Activated CD4-positive, alpha-beta T cell treated with anti-CD3 and anti-CD28 coated beads, Interleukin-2, amount 10 ng/mL, durations not matched to agents 24 days and 14 days (primary cell): Measurements from ENCODE around the gene CDKAL1. TPM values are rescaled to one million over a fixed set of nuclear protein-coding genes. Genes with fewer than 3 reads are reported as not detected.

Experiments
- DNase-seq: peaks from one replicate; pipeline ENCODE4 v3.0.0; 2022
- H3K27ac Mint-ChIP-seq: one replicate; pipeline ENCODE4 v1.8.0; 2022; ENCODE audit warnings: mild to moderate bottlenecking, mixed read lengths
- H3K27me3 Mint-ChIP-seq: one replicate; pipeline ENCODE4 v1.8.0; 2022; ENCODE audit warnings: mixed read lengths
- H3K36me3 Mint-ChIP-seq: one replicate; pipeline ENCODE4 v1.8.0; 2022; ENCODE audit warnings: low read depth, mild to moderate bottlenecking, mixed read lengths
- H3K4me1 Mint-ChIP-seq: one replicate; pipeline ENCODE4 v1.8.0; 2021; ENCODE audit warnings: mixed read lengths
- H3K4me3 Mint-ChIP-seq: one replicate; pipeline ENCODE4 v1.8.0; 2022; ENCODE audit warnings: mild to moderate bottlenecking, moderate library complexity, mixed read lengths
- H3K9me3 Mint-ChIP-seq: one replicate; pipeline ENCODE4 v1.8.0; 2021; ENCODE audit warnings: mixed read lengths
- intact Hi-C: fragments of 100-400 bp; cut with micrococcal nuclease; formaldehyde crosslinking; loops from one replicate; pipeline ENCODE4 v1.15.1; 2023
- total RNA-seq: library from RNA; stranded (reverse); gene quantifications from 2 replicates; pipeline ENCODE4 v1.2.3, GENCODE V29; 2022

Gene CDKAL1
- total RNA-seq, 1 donor from 2014 or later = 29.1 TPM

DNA sequence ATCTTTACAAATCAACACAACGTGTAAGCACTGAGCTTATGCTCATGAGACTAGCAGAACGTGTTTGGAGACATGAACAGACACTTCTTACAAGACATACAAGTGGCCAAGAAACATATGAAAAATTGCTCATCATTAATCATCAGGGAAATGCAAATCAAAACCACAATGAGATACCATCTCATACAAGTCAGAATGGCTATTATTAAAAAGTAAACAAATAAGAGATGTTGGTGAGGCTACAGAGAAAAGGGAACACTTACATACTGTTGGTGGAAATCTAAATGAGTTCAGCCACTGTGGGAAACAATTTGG lies 731.4 kb downstream of the CDKAL1 start:
- H3K9me3 Mint-ChIP-seq = peaks cover 7% of the 10 kb centered on the region
- intact Hi-C loops = loop anchor here (1.0 kb wide), 2 partner anchors 173 to 722 kb away; no protein-coding TSS in a partner anchor
- H3K27me3 Mint-ChIP-seq = no peaks in the 10 kb centered on the region
- H3K36me3 Mint-ChIP-seq = no peaks in the 10 kb centered on the region
- peak overlapping the region; percentile 6 for H3K27ac Mint-ChIP-seq
- no peak for DNase-seq
- peaks cover 10% of the 10 kb centered on the region for H3K4me1 Mint-ChIP-seq
- no peak overlapping the region for H3K4me3 Mint-ChIP-seq

DNA sequence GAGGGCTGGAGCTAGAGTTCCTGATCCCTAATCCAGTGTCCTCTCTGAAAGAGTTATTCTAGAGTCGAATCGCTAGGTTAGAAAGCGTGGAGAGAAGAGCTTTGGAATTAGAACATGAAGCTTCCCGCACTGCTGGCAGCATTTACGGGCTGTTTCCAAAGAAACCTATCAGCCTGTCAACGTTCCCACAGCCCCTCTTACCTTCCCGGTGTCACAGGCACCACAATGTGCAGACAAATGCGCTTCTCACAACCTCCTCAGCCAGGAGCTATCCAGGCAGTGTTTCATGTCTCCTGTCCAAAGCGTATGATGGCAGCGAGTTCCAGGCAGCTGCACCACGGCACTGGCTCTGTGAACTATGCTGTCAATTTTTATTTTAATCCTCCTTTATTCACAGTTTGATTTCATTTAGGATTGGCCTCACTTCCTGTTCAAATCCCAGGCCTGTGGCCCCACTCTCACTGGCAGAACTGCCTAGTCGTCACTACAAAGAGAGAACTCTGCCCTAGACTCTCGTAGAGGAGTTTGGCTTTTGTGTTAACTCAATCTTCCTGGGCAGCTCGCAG lies 736.5 kb downstream of the CDKAL1 start:
- Mint-ChIP-seq H3K9me3 (peaks cover 4% of the 10 kb centered on the region), H3K27ac (no peak overlapping the region), H3K4me1 (peaks cover under 1% of the 10 kb centered on the region), H3K27me3 (no peaks in the 10 kb centered on the region), H3K4me3 (no peak overlapping the region), H3K36me3 (no peaks in the 10 kb centered on the region)
- intact Hi-C loops = no loop called here
- DNase-seq = no peak

DNA sequence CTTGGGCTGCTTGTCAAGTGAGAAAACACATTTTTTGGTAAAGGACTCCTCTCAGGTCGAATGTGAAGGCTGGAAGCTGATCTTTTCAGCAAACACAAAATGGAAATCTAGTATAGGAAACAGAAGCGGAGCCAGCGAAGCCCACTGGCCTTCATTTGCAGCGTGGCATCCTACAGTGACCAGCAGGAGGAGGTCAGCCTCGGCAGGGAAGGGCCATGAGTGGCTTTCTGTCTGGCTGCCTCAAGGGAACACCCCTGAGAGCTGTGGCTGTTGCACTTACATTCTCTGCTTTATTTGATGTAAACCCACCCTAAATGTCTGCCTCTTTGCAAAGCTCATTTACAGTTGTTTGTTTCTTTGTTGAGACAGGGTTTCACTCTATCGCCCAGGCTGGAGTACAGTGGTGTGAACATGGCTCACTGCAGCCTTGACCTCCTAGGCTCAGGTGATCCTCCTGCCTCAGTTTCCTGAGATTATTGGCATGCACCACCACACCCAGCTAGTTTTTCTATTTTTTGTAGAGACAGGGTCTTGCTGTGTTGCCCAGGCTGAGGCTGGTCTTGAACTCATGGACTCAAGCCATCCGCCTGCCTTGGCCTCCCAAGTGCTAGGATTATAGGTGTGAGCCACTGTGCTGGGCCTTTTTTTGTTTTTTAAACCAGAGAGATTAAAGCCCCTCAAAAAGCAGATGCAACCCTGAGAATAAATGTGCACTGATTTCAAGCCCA lies 737.3 kb downstream of the CDKAL1 start:
- H3K27ac Mint-ChIP-seq = no peak overlapping the region
- DNase-seq = no peak
- no peaks in the 10 kb centered on the region for H3K36me3 Mint-ChIP-seq
- H3K4me1 Mint-ChIP-seq = no peaks in the 10 kb centered on the region
- H3K4me3 Mint-ChIP-seq = no peak overlapping the region
- intact Hi-C loops = no loop called here
- no peaks in the 10 kb centered on the region for H3K27me3 Mint-ChIP-seq
- H3K9me3 Mint-ChIP-seq = no peaks in the 10 kb centered on the region

DNA sequence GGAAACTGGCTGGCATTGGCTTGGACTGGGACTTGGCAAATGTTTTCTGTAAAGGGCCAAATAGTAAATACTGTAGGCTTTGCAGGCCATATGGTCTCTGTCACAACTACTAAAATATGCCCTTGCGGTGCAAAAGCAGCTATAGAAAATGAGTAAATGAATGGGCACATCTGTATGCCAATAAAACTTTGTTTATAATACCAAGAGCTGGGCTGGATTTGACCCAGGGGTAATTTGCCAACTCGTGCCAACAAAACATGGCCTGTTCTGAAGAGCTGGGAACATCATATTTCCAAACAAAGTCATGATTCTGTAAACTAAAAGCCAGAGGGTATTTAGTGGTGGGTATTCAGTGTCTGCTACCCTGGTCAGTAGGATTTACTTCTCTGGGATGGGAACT lies 739.2 kb downstream of the CDKAL1 start:
- Mint-ChIP-seq H3K36me3 (no peaks in the 10 kb centered on the region), H3K27ac (no peak overlapping the region), H3K4me1 (no peaks in the 10 kb centered on the region), H3K27me3 (no peaks in the 10 kb centered on the region), H3K4me3 (no peak overlapping the region), H3K9me3 (no peaks in the 10 kb centered on the region)
- intact Hi-C loops = no loop called here
- no peak for DNase-seq

DNA sequence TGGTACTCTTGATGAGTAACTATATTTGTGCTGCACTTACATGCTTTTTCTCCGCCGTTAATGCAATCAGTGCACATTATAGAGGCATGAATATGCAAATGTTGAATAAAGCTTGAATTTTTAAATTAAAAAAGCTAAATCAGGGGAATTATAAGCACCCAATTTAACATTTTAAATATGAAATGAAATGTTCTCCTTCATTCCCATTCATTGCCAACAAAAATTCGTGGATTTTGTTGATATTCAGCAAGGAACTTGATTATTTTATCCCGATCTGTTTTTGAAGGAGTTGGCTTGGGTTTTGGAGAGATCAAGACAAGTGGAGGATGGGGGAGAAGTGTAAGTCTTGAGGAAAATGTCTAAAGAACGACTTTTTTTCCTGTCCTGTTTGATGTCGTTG lies 740.6 kb downstream of the CDKAL1 start:
- intact Hi-C loops = no loop called here
- Mint-ChIP-seq H3K4me3 (no peak overlapping the region), H3K36me3 (no peaks in the 10 kb centered on the region), H3K27me3 (no peaks in the 10 kb centered on the region), H3K27ac (no peak overlapping the region), H3K4me1 (no peaks in the 10 kb centered on the region), H3K9me3 (no peaks in the 10 kb centered on the region)
- DNase-seq = no peak

DNA sequence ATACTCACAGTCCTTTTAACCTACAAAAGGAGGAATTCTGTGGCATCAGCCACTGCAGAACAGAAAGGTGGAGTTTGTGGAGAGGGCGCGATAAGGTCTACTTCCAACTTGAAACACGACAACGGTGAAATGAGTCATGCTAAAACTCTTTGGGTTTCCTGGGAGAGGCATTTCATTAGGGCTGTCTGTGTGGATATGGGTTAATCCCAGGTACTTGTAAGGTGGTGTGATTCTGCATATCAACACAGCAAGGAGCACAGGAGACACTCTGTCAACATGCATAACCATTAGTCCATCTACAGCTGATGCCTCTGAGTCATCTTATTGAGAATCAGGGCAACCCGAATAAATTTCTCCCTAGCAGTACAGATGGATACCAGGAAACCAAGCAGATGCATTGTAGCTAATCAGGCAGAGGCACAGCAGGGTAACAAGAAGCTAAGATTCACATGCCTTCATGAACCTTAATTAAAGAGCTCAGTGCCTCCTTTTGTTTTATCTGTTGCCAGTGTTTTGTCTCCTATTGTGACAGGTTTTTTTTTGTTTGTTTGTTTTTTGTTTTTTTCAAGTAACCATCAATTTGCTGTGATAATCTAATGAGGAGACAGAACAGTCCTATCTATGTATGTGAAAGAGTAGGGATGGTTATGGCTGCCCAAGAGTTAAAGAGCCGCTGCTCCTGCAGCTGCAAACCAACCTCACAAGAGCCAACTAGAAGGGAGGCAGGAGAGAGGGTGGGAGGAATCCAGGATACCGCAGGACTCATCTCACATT lies 743.5 kb downstream of the CDKAL1 start:
- H3K9me3 Mint-ChIP-seq = peaks cover 6% of the 10 kb centered on the region
- H3K27ac Mint-ChIP-seq = no peak overlapping the region
- intact Hi-C loops = no loop called here
- H3K4me1 Mint-ChIP-seq = no peaks in the 10 kb centered on the region
- H3K27me3 Mint-ChIP-seq = no peaks in the 10 kb centered on the region
- DNase-seq = no peak
- no peaks in the 10 kb centered on the region for H3K36me3 Mint-ChIP-seq
- H3K4me3 Mint-ChIP-seq = no peak overlapping the region

DNA sequence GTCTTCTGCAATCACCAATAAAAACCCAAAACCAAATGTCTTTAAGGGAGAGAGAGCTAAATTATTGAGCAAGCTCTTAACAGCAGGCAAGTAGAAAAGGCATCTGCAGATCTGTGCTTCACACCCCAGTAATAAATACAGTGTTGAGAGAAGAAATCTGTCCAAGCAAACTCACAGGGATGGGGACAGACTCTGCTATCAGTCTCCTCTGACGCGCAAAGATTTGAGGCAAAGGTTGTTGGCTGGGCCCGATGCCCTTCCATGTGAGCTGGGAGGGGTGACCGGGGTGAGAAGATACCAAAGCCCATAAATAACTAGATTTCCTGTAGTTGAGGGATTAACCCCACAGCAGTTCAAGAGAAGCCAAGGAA lies 744.1 kb downstream of the CDKAL1 start:
- Mint-ChIP-seq H3K4me1 (no peaks in the 10 kb centered on the region), H3K36me3 (no peaks in the 10 kb centered on the region), H3K27ac (no peak overlapping the region), H3K4me3 (no peak overlapping the region), H3K9me3 (peaks cover 6% of the 10 kb centered on the region), H3K27me3 (no peaks in the 10 kb centered on the region)
- no peak for DNase-seq
- intact Hi-C loops = no loop called here

DNA sequence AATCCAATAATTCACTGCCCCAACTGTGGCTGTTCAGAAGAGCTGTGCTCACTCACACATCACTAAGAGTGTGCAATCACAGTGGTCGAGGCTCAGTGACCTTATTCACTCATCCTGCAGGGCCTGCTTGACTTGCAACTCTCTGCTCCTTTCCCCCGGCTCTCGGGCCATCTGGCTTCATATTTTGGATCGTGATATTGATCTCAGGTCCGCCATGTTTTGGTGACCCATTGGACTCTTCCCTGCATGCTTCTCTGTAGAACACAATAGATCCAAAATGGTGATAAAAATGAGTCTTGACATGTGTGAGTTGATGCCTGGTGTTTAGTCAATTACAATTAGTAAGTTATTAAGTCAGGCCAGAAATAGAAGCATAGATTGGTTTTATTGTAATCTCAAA lies 745.4 kb downstream of the CDKAL1 start:
- H3K27ac Mint-ChIP-seq = no peak overlapping the region
- H3K36me3 Mint-ChIP-seq = no peaks in the 10 kb centered on the region
- no peak for DNase-seq
- H3K9me3 Mint-ChIP-seq = peaks cover 6% of the 10 kb centered on the region
- H3K4me3 Mint-ChIP-seq = no peak overlapping the region
- H3K4me1 Mint-ChIP-seq = no peaks in the 10 kb centered on the region
- H3K27me3 Mint-ChIP-seq = no peaks in the 10 kb centered on the region
- intact Hi-C loops = no loop called here

DNA sequence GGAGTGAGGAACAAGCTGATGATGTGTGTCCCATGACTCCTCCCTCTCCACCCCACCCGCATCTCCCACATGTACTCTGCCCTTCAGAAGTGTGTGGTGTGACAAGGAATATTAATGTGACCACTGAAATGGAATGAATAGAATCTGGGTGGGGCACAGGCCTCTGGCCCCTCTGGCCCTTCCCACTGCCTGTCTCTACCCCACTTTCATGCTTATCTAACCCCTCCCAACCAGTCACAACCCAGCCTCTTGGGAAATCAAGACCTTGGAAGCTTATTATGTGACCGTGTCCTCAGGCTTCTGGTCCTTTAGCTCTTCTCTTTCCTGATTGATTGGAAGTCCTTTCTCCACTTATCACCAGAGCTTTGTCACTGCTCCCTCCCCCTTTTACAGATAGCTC lies 747.1 kb downstream of the CDKAL1 start:
- no peaks in the 10 kb centered on the region for H3K36me3 Mint-ChIP-seq
- H3K27ac Mint-ChIP-seq = no peak overlapping the region
- intact Hi-C loops = no loop called here
- DNase-seq = no peak
- no peaks in the 10 kb centered on the region for H3K4me1 Mint-ChIP-seq
- no peak overlapping the region for H3K4me3 Mint-ChIP-seq
- H3K9me3 Mint-ChIP-seq = peaks cover 6% of the 10 kb centered on the region
- peaks cover 2% of the 10 kb centered on the region for H3K27me3 Mint-ChIP-seq

Other genes starting within 250 kb of the CDKAL1 start
- gene E2F3, start 132.6 kb upstream of the CDKAL1 start, total RNA-seq = 27.1 and 28.0 TPM in 2 replicates